ENCODE results near the gene LZTS2.

DNA sequence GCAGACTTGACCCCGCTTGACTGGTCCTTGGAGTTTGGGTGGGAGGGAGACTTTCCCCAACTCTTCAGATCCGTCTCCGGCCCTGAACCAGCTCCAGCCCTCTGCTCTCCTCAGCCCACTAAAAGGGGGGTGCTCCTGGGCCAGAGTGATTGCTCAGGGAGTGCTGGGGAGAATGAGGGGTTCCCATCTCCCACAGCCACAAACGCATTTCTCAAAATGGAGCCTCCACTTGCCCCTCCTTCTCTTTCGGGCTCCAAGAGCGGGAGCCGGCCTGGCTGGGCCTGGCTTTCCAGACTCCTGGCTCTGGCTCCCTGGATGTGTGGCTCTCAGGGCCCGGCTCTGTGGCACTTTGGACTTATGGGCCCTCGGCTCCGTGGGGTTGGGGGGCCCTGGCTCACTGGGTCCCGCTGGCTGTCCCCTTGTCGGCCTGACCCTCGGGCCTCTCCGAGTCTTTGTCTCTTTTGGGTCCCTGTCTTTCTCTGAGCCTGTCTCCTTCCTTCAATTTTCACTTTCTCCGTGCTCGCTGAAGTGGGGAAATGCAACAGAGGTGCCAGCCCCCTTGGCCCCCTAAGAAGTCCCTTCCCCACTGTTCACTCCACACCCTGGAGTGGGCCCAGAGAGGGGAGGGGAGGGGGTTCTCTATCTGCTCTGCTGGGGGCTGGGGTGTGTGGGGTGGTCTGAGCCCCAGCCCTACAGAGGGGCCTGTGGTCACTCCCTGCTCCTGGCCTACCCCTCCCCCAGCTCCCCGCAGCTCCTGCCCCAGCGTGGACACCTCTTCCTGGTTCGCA is 713 bp downstream of the LZTS2 start:
- TF ChIP-seq POLR2A (IDR thresholded peaks at IDR 0.05): no peak
- TF ChIP-seq, protein P1, sequence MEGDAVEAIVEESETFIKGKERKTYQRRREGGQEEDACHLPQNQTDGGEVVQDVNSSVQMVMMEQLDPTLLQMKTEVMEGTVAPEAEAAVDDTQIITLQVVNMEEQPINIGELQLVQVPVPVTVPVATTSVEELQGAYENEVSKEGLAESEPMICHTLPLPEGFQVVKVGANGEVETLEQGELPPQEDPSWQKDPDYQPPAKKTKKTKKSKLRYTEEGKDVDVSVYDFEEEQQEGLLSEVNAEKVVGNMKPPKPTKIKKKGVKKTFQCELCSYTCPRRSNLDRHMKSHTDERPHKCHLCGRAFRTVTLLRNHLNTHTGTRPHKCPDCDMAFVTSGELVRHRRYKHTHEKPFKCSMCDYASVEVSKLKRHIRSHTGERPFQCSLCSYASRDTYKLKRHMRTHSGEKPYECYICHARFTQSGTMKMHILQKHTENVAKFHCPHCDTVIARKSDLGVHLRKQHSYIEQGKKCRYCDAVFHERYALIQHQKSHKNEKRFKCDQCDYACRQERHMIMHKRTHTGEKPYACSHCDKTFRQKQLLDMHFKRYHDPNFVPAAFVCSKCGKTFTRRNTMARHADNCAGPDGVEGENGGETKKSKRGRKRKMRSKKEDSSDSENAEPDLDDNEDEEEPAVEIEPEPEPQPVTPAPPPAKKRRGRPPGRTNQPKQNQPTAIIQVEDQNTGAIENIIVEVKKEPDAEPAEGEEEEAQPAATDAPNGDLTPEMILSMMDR (IDR thresholded peaks at IDR 0.05): no peak

All from right lobe of liver (tissue), 4 donors.